Liver (tissue), 9 donors: ENCODE data around the gene PCNX4. TPM values are rescaled to one million over a fixed set of nuclear protein-coding genes. Genes with fewer than 3 reads are reported as not detected.

ENCODE experiments used
- DNase-seq: peaks from one replicate; pipeline ENCODE4 v3.0.0-alpha.2; 2017; ENCODE audit warnings: low spot score
- H3K27ac ChIP-seq, 2 donors: one replicate each; pipeline ENCODE4 v1.7.0; 2013; ENCODE audit warnings: inconsistent platforms in 2 of 2, low read length in 2 of 2, control low read depth in 1 of 2, low read depth in 1 of 2, mild to moderate bottlenecking in 1 of 2
- H3K27me3 ChIP-seq, 4 donors: one replicate each; pipeline versions ENCODE4 v1.6.1 to v1.7.0; 2013; ENCODE audit warnings: low read length in 3 of 4, inconsistent platforms in 1 of 4, mild to moderate bottlenecking in 1 of 4, moderate library complexity in 1 of 4; ENCODE audit not compliant: control insufficient read depth in 4 of 4, insufficient read depth in 4 of 4
- H3K36me3 ChIP-seq, 4 donors: one replicate each; pipeline versions ENCODE4 v1.6.1 to v1.7.0; 2013; ENCODE audit warnings: low read length in 3 of 4, mild to moderate bottlenecking in 3 of 4, low read depth in 1 of 4, moderate library complexity in 1 of 4; ENCODE audit not compliant: control insufficient read depth in 4 of 4, insufficient read depth in 3 of 4
- H3K4me1 ChIP-seq, 4 donors: one replicate each; pipeline versions ENCODE4 v1.6.1 to v1.7.0; 2013; ENCODE audit warnings: low read length in 3 of 4, mild to moderate bottlenecking in 3 of 4, moderate library complexity in 1 of 4; ENCODE audit not compliant: control insufficient read depth in 4 of 4, insufficient read depth in 4 of 4
- H3K4me3 ChIP-seq, 3 donors: one replicate each; pipeline versions ENCODE4 v1.6.1 to v1.7.0; 2013; ENCODE audit warnings: low read length in 3 of 3, control low read depth in 1 of 3, low read depth in 1 of 3, mild to moderate bottlenecking in 1 of 3
- H3K9ac ChIP-seq, 2 donors: one replicate each; pipeline ENCODE4 v1.7.0; 2013; ENCODE audit warnings: low read length in 2 of 2, mild to moderate bottlenecking in 2 of 2, moderate library complexity in 2 of 2, control low read depth in 1 of 2, low read depth in 1 of 2
- H3K9me3 ChIP-seq, 4 donors: one replicate each; pipeline versions ENCODE4 v1.6.1 to v1.7.0; 2013; ENCODE audit warnings: low read length in 3 of 4; ENCODE audit not compliant: control insufficient read depth in 4 of 4
- EGR1 ChIP-seq, 2 donors: IDR thresholded peaks; 2 replicates each; pipeline ENCODE4 v1.6.1; 2016 to 2018; ENCODE audit warnings: antibody characterized with exemption in 2 of 2, low read depth in 2 of 2
- FOXA1 ChIP-seq: IDR thresholded peaks from 2 replicates; pipeline ENCODE4 v1.6.1; 2016; ENCODE audit warnings: antibody characterized with exemption
- FOXA2 ChIP-seq: IDR thresholded peaks from 2 replicates; pipeline ENCODE4 v1.6.1; 2016; ENCODE audit warnings: antibody characterized with exemption
- GABPA ChIP-seq, 2 donors: IDR thresholded peaks in 1 of 2; conservative IDR thresholded peaks in 1 of 2; 2 replicates each; pipeline ENCODE4 v1.6.1; 2016; ENCODE audit warnings: antibody characterized with exemption in 2 of 2, mild to moderate bottlenecking in 1 of 2, moderate library complexity in 1 of 2
- HNF4A ChIP-seq, 2 donors: conservative IDR thresholded peaks; 2 replicates each; pipeline ENCODE4 v1.6.1; 2016; ENCODE audit warnings: antibody characterized with exemption in 2 of 2, mild to moderate bottlenecking in 2 of 2
- HNF4G ChIP-seq: IDR thresholded peaks from 2 replicates; pipeline ENCODE4 v1.6.1; 2016; ENCODE audit warnings: antibody characterized with exemption
- JUND ChIP-seq, 2 donors: IDR thresholded peaks; 2 replicates each; pipeline ENCODE4 v1.6.1; 2016; ENCODE audit warnings: antibody characterized with exemption in 2 of 2
- NR2F2 ChIP-seq: IDR thresholded peaks from 2 replicates; pipeline ENCODE4 v1.6.1; 2016; ENCODE audit warnings: antibody characterized with exemption
- RAD21 ChIP-seq, 2 donors: IDR thresholded peaks; 2 replicates each; pipeline ENCODE4 v1.6.1; 2016; ENCODE audit warnings: antibody characterized with exemption in 2 of 2, mild to moderate bottlenecking in 2 of 2
- RXRA ChIP-seq, 2 donors: IDR thresholded peaks; 2 replicates each; pipeline ENCODE4 v1.6.1; 2017 to 2018; ENCODE audit warnings: antibody characterized with exemption in 2 of 2, mild to moderate bottlenecking in 1 of 2
- SP1 ChIP-seq: IDR thresholded peaks from 2 replicates; pipeline ENCODE4 v1.6.1; 2018; ENCODE audit warnings: antibody characterized with exemption, mild to moderate bottlenecking
- TAF1 ChIP-seq: conservative IDR thresholded peaks from 2 replicates; pipeline ENCODE4 v1.6.1; 2016; ENCODE audit warnings: antibody characterized with exemption, mild to moderate bottlenecking
- YY1 ChIP-seq: IDR thresholded peaks from 2 replicates; pipeline ENCODE4 v1.6.1; 2016; ENCODE audit warnings: antibody characterized with exemption, mild to moderate bottlenecking
- WGBS: extraction: QIAGEN DNeasy Blood & Tissue Kit; methylation state at CpG from one replicate; pipeline ENCODE4 v1.1.7; 2013; 5-methylcytosine and 5-hydroxymethylcytosine counted together
- polyA plus RNA-seq, 2 donors: library from polyadenylated mRNA; stranded (reverse) in 1 of 2; unstranded in 1 of 2; fragments of 200-250 nt in 1 of 2; fragments of >200 nt in 1 of 2; fragmentation: Nextera tagmentation in 1 of 2; extraction: Ambion mirVana in 1 of 2; gene quantifications; one replicate each; pipeline versions ENCODE4 v1.2.1 to v1.2.3, GENCODE V29; 2013 to 2015
- total RNA-seq, 2 donors: library from RNA; depleted of rRNA; stranded (reverse); fragments of >200 nt; gene quantifications; one replicate each; pipeline ENCODE4 v1.2.3, GENCODE V29; 2014
- TF ChIP-seq, protein P1 (sequence below): IDR thresholded peaks from 2 replicates; pipeline ENCODE4 v1.6.1; 2016; ENCODE audit warnings: antibody characterized with exemption, mild to moderate bottlenecking
- TF ChIP-seq, protein P2 (sequence below): fragments of 150-350 bp; IDR thresholded peaks from 2 replicates; pipeline ENCODE4 v1.5.1; 2017; ENCODE audit warnings: improper control_type of control experiment, low read depth, low read length; ENCODE audit not compliant: missing input control
- TF ChIP-seq, protein P3 (sequence below): IDR thresholded peaks from 2 replicates; pipeline ENCODE4 v1.6.1; 2016; ENCODE audit warnings: antibody characterized with exemption
- TF ChIP-seq, protein P4 (sequence below): IDR thresholded peaks from 2 replicates; pipeline ENCODE4 v1.6.1; 2016; ENCODE audit warnings: antibody characterized with exemption
- donor health status: healthy.
- donor health status: healthy.
- donor health status: healthy.
- donor health status: healthy.
- donor health status: healthy.

PCNX4 gene
- total and polyA plus RNA-seq, 4 donors = 5.4 to 30.6 (median 14.1) TPM

DNA sequence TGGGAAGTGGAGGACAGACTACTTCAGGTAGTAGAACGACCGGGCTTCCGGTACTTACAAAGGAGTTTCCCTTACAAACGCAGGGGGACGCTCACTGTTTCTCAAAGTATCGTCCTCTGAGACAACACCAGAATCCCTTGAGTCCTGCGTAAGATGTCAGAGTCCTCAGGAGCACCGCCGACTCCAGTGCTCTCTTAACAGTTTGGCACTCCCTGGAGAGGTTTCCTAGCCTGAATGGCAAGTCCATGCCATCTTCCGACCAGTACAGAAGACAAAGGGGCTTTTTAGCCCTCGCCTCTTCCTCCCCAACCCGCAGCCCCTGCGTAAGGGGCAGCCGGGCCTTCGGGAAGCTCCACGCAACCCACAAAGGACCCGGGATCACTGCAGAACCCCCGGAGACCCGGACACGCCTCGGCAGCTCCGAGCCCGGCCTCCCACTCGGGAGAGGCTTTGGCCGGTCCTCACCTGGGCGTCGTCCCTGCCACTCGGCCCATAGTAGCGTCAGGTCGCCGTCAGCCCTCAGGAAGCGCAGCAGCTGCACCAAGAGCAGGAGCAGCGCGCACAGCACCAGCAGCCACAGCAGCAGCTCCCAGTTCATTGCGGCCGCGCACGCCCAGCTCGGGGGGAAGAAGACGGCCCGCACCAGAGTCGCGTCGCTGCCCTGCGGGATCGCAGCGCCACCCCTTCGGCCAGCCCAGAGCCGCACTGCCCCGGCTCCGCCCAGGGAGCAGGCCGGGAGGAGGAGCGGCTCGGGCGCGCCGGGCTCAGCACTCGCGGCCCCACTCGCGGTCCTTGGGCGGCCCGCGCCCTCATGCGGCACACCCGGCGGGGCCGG, 73.2 kb downstream of the PCNX4 start, which contains the start of gene DHRS7:
Gene DHRS7, minus strand, starts transcription at position 687 of the 835 bp plus-strand sequence. Its CDS starts 89 bp downstream, at position 598.
- TF ChIP-seq TAF1 (peak; percentile 66), RAD21 (IDR thresholded peaks at IDR 0.05) (peak; percentile 71 to 75), GABPA (IDR thresholded peaks at IDR 0.05 in 1 of 2, conservative IDR thresholded peaks at IDR 0.05 in 1 of 2) (no peak), FOXA1 (no peak), HNF4G (no peak), NR2F2 (no peak), SP1 (no peak), FOXA2 (no peak), JUND (IDR thresholded peaks at IDR 0.05) (no peak), HNF4A (conservative IDR thresholded peaks at IDR 0.05) (no peak), YY1 (peak; percentile 11), EGR1 (IDR thresholded peaks at IDR 0.05; ENCODE audit: low read depth in 2 of 2) (no peak), RXRA (IDR thresholded peaks at IDR 0.05) (no peak)
- TF ChIP-seq, protein P1, sequence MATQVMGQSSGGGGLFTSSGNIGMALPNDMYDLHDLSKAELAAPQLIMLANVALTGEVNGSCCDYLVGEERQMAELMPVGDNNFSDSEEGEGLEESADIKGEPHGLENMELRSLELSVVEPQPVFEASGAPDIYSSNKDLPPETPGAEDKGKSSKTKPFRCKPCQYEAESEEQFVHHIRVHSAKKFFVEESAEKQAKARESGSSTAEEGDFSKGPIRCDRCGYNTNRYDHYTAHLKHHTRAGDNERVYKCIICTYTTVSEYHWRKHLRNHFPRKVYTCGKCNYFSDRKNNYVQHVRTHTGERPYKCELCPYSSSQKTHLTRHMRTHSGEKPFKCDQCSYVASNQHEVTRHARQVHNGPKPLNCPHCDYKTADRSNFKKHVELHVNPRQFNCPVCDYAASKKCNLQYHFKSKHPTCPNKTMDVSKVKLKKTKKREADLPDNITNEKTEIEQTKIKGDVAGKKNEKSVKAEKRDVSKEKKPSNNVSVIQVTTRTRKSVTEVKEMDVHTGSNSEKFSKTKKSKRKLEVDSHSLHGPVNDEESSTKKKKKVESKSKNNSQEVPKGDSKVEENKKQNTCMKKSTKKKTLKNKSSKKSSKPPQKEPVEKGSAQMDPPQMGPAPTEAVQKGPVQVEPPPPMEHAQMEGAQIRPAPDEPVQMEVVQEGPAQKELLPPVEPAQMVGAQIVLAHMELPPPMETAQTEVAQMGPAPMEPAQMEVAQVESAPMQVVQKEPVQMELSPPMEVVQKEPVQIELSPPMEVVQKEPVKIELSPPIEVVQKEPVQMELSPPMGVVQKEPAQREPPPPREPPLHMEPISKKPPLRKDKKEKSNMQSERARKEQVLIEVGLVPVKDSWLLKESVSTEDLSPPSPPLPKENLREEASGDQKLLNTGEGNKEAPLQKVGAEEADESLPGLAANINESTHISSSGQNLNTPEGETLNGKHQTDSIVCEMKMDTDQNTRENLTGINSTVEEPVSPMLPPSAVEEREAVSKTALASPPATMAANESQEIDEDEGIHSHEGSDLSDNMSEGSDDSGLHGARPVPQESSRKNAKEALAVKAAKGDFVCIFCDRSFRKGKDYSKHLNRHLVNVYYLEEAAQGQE = peak; percentile 7
- TF ChIP-seq, protein P2, sequence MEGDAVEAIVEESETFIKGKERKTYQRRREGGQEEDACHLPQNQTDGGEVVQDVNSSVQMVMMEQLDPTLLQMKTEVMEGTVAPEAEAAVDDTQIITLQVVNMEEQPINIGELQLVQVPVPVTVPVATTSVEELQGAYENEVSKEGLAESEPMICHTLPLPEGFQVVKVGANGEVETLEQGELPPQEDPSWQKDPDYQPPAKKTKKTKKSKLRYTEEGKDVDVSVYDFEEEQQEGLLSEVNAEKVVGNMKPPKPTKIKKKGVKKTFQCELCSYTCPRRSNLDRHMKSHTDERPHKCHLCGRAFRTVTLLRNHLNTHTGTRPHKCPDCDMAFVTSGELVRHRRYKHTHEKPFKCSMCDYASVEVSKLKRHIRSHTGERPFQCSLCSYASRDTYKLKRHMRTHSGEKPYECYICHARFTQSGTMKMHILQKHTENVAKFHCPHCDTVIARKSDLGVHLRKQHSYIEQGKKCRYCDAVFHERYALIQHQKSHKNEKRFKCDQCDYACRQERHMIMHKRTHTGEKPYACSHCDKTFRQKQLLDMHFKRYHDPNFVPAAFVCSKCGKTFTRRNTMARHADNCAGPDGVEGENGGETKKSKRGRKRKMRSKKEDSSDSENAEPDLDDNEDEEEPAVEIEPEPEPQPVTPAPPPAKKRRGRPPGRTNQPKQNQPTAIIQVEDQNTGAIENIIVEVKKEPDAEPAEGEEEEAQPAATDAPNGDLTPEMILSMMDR = peak; percentile 51
- TF ChIP-seq, protein P3, sequence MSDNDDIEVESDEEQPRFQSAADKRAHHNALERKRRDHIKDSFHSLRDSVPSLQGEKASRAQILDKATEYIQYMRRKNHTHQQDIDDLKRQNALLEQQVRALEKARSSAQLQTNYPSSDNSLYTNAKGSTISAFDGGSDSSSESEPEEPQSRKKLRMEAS = no peak
- Histone ChIP-seq H3K36me3 (no peaks in the 10 kb centered on the region), H3K9ac (peak within 1 kb of the TSS; percentile 86 to 88), H3K4me3 (peak within 1 kb of the TSS; percentile 58 to 81 (median 67)), H3K4me1 (peaks cover 5 to 19% (median 10%) of the 10 kb centered on the region in 4 donors), H3K27ac (peak within 1 kb of the TSS; percentile 60 to 66), H3K9me3 (no peaks in the 10 kb centered on the region), H3K27me3 (no peaks in the 10 kb centered on the region)
- DNase-seq = peak; percentile 83
- under 1% methylated on average over 68 of the region's 68 CpGs for WGBS

DNA sequence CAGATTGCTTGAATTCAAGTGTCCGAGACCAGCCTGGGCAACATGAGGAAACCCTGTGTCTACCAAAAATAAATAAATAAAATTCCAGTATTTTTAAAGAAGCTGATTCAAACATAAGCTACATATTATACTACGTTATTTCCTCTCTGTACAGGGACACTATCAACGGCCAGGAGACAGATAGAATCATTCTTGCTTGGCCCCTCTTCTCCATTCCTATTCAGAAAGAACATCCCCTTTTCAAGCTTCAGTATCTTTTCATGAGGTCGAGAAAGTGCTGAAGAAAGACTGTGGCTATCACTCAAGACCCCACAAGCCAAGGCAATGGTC, 73.8 kb downstream of the PCNX4 start:
- H3K36me3 ChIP-seq = no peaks in the 10 kb centered on the region
- no peaks in the 10 kb centered on the region for H3K27me3 ChIP-seq
- H3K9me3 ChIP-seq = no peaks in the 10 kb centered on the region
- H3K4me3 ChIP-seq = peak overlapping the region in 2 of 3 donors; percentile 67 to 81
- peak overlapping the region; percentile 43 to 60 for H3K27ac ChIP-seq
- DNase-seq = no peak
- peaks cover 5 to 19% (median 10%) of the 10 kb centered on the region in 4 donors for H3K4me1 ChIP-seq
- 4% methylated on average over 4 of the region's 4 CpGs for WGBS
- peak overlapping the region in 1 of 2 donors; percentile 86 for H3K9ac ChIP-seq
- no peak for TF ChIP-seq RAD21 (IDR thresholded peaks at IDR 0.05)
- no peak for TF ChIP-seq NR2F2
- TF ChIP-seq, protein P2 = no peak
- no peak for TF ChIP-seq GABPA (IDR thresholded peaks at IDR 0.05 in 1 of 2, conservative IDR thresholded peaks at IDR 0.05 in 1 of 2)
- TF ChIP-seq HNF4G = no peak
- TF ChIP-seq, protein P4, sequence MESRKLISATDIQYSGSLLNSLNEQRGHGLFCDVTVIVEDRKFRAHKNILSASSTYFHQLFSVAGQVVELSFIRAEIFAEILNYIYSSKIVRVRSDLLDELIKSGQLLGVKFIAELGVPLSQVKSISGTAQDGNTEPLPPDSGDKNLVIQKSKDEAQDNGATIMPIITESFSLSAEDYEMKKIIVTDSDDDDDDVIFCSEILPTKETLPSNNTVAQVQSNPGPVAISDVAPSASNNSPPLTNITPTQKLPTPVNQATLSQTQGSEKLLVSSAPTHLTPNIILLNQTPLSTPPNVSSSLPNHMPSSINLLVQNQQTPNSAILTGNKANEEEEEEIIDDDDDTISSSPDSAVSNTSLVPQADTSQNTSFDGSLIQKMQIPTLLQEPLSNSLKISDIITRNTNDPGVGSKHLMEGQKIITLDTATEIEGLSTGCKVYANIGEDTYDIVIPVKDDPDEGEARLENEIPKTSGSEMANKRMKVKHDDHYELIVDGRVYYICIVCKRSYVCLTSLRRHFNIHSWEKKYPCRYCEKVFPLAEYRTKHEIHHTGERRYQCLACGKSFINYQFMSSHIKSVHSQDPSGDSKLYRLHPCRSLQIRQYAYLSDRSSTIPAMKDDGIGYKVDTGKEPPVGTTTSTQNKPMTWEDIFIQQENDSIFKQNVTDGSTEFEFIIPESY = no peak
- no peak for TF ChIP-seq RXRA (IDR thresholded peaks at IDR 0.05)
- no peak for TF ChIP-seq FOXA1
- TF ChIP-seq EGR1 (IDR thresholded peaks at IDR 0.05; ENCODE audit: low read depth in 2 of 2) = no peak
- TF ChIP-seq FOXA2 = no peak
- TF ChIP-seq, protein P3 = no peak
